Thymus (tissue), 11 donors: ENCODE measurements around the gene DIO3. TPM values are rescaled to one million over a fixed set of nuclear protein-coding genes. Genes with fewer than 3 reads are reported as not detected.

Experiments used
- DNase-seq, 9 donors: peaks; one replicate each; pipeline ENCODE4 v3.0.0-alpha.2; 2013; ENCODE audit warnings: low spot score in 9 of 9, low read depth in 6 of 9, missing footprints in 1 of 9
- H3K27ac ChIP-seq, 2 donors: one replicate each; pipeline ENCODE4 v1.5.1; 2013; ENCODE audit warnings: control low read depth in 1 of 2, low read depth in 1 of 2, low read length in 1 of 2, mild to moderate bottlenecking in 1 of 2, moderate library complexity in 1 of 2
- H3K27me3 ChIP-seq, 2 donors: one replicate each; pipeline ENCODE4 v1.5.1; 2013; ENCODE audit warnings: low read length in 1 of 2; ENCODE audit not compliant: control insufficient read depth in 2 of 2, insufficient read depth in 1 of 2
- H3K36me3 ChIP-seq, 2 donors: one replicate each; pipeline ENCODE4 v1.5.1; 2013; ENCODE audit warnings: low read length in 1 of 2, mild to moderate bottlenecking in 1 of 2, moderate library complexity in 1 of 2; ENCODE audit not compliant: control insufficient read depth in 2 of 2, insufficient read depth in 2 of 2
- H3K4me1 ChIP-seq, 2 donors: one replicate each; pipeline ENCODE4 v1.5.1; 2013; ENCODE audit warnings: low read length in 2 of 2; ENCODE audit not compliant: control insufficient read depth in 2 of 2, insufficient read depth in 2 of 2
- H3K4me3 ChIP-seq, 2 donors: one replicate each; pipeline ENCODE4 v1.5.1; 2013; ENCODE audit warnings: low read length in 2 of 2, control low read depth in 1 of 2, mild to moderate bottlenecking in 1 of 2
- H3K9me3 ChIP-seq, 2 donors: one replicate each; pipeline ENCODE4 v1.5.1; 2013; ENCODE audit warnings: low read length in 1 of 2, mild to moderate bottlenecking in 1 of 2; ENCODE audit not compliant: control insufficient read depth in 2 of 2, insufficient read depth in 1 of 2
- WGBS: extraction: QIAGEN DNeasy Blood & Tissue Kit; methylation state at CpG from one replicate; pipeline ENCODE4 v1.1.7; 2013; 5-methylcytosine and 5-hydroxymethylcytosine counted together
- polyA plus RNA-seq: library from polyadenylated mRNA; stranded (reverse); fragments of 200-250 nt; gene quantifications from one replicate; pipeline ENCODE4 v1.2.3, GENCODE V29; 2013
- total RNA-seq: library from RNA; stranded (reverse); fragments of 120-200 nt; gene quantifications from one replicate; pipeline ENCODE4 v1.2.4, GENCODE V29; 2013
- donor health status: healthy.

DIO3 gene
- total and polyA plus RNA-seq, 2 donors = 0.24 to 0.84 TPM

- H3K27ac ChIP-seq = no peak overlapping the region
- no peak overlapping the region for H3K4me3 ChIP-seq
- H3K36me3 ChIP-seq = no peaks in the 10 kb centered on the region
- H3K9me3 ChIP-seq = peaks cover 0 to 6% of the 10 kb centered on the region in 2 donors
- no peaks in the 10 kb centered on the region for H3K4me1 ChIP-seq
- peaks cover 0 to 12% of the 10 kb centered on the region in 2 donors for H3K27me3 ChIP-seq
- no peak for DNase-seq
- 98% methylated on average over 8 of the region's 8 CpGs for WGBS
Measured at GRCh38 chr14:101603096-101603495, 41.8 kb downstream of the DIO3 start.

DNA sequence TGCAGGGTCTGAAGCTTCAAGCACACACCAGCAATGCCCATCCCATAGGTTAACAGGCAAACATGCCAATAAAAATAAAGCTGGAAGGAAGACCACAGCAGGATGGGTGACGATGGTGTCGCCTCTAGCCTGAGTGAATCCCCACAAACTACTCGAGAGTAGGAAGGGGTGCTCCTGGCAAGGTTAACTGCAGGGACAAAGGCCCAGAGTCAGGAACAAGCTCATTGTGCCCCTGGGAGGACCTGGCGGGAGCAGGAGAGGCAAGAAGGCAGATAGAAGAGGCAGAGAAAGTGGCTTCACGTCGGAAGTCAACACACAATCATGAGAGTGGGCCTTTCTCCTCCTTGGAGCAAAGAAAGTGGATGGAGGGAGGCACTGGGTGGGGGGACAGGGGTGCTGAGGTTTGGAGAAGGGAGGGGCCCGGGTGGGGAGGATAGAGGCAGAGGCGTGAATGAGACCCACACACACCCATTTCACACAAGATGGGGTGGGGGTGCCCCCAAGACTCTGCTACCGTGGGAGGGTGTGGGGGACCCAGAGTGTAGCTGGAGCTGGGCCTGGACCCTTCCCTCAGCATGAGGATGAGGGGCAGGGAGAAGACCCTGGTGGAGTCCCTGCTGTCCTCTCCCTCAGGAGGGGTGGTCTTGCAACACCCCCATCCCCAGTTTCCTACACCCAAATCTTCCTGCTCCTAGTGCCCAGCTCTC is 43.1 kb downstream of the DIO3 start:
- DNase-seq = no peak
- H3K4me3 ChIP-seq = no peak overlapping the region
- H3K4me1 ChIP-seq = no peaks in the 10 kb centered on the region
- WGBS = 95% methylated on average over 9 of the region's 9 CpGs
- H3K36me3 ChIP-seq = no peaks in the 10 kb centered on the region
- H3K27me3 ChIP-seq = peaks cover 0 to 13% of the 10 kb centered on the region in 2 donors
- H3K9me3 ChIP-seq = no peaks in the 10 kb centered on the region
- H3K27ac ChIP-seq = no peak overlapping the region

DNA sequence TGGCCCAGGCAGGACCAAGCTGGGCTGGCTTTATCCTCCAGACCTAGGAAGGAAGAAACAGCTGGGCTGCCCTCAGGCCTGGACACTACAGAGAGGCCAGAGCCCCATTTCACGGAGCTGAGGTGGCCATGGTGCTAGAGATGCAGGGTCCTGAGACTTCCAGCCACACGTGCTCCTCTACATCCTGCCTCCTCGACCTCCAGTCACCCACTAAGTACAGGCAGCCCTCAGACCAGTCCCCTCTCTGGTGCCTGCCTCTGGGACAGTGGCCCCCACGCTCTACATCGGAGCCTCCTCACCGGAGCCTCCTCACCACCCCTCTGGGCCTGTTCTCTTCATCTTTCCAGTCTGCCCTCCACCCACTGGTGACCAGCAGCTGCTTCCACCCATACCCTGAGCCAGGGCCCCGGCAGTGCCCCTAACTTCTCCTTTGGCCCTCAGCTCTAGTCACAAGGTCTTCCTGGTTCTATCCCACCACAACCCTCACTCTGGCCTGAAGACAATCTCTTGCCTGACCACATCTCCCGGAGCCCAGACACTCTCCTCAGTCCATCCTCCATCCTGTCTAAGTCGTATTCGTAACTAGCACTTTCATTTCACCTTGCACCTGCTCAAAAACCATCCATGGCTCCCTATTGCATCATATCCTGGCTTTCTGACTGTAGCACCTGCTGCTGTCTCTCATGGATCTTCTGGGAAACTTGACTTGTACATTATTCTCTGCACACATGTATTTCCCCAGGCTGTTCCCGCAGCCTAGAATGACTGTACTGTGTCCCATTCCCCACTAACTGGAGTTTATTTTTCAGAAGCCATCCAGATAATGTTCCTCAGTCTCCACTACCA is 43.9 kb downstream of the DIO3 start:
- Histone ChIP-seq H3K9me3 (no peaks in the 10 kb centered on the region), H3K27ac (no peak overlapping the region), H3K4me3 (no peak overlapping the region), H3K4me1 (no peaks in the 10 kb centered on the region), H3K27me3 (peaks cover 0 to 13% of the 10 kb centered on the region in 2 donors), H3K36me3 (no peaks in the 10 kb centered on the region)
- WGBS = 87% methylated on average over 11 of the region's 11 CpGs
- DNase-seq = no peak

DNA sequence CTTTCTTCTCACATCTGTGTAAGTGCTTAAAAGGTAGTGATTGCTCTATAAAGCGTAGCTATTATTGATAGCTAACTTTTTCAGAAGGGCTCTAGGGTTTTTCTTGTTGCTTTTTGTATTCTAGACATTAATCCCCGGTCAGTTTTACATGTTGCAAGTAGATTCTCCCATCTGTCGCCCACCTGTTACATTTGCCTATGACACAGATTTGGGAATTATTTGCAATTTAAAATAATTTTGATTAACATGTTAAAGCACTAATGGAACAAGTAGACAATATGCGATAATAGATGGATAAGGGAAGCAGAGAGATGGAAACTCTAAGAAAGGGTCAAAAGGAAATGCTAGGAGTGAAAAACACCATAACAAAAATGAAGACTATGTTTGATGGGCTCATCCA is 44.5 kb downstream of the DIO3 start:
- no peaks in the 10 kb centered on the region for H3K36me3 ChIP-seq

More for the DNA sequence above, 44.5 kb downstream of the DIO3 start:
- Histone ChIP-seq H3K4me1 (no peaks in the 10 kb centered on the region), H3K4me3 (no peak overlapping the region), H3K27ac (no peak overlapping the region), H3K27me3 (peaks cover 0 to 13% of the 10 kb centered on the region in 2 donors), H3K9me3 (no peaks in the 10 kb centered on the region)
- no peak for DNase-seq
- 96% methylated on average over 4 of the region's 4 CpGs for WGBS

Other genes starting within 250 kb of the DIO3 start
- 175 TPM for gene PPP2R5C, start 200.2 kb downstream of the DIO3 start, total RNA-seq
- 144 TPM for gene PPP2R5C, start 200.2 kb downstream of the DIO3 start, polyA plus RNA-seq